ENCODE results near the gene ZHX3.

The ZHX3 gene

GRCh38 chr20:41218466-41218865, 99.1 kb downstream of the ZHX3 start:
- no peak for DNase-seq

DNA sequence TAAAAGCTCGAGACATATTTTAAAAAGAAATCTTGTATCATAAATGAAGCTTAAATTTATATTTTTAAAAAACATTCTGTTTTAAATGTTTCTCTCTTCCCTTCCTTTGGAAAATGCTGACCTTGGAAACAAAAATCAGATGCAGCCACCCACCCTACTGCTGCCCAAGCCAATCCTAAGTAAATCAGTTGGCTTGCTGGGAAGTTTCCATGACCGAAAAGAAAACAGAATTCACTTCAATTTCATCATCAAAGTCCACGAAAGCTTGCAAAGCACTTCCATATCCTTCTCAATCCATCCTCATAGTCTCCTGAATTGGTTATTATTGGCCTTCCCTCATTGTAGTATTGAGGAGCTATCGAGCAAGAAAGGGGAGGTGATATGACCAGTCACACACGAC, 100.1 kb downstream of the ZHX3 start:
- no peak for DNase-seq

- no peak for DNase-seq
Observed at GRCh38 chr20:41214666-41215065, 102.9 kb downstream of the ZHX3 start.

DNA sequence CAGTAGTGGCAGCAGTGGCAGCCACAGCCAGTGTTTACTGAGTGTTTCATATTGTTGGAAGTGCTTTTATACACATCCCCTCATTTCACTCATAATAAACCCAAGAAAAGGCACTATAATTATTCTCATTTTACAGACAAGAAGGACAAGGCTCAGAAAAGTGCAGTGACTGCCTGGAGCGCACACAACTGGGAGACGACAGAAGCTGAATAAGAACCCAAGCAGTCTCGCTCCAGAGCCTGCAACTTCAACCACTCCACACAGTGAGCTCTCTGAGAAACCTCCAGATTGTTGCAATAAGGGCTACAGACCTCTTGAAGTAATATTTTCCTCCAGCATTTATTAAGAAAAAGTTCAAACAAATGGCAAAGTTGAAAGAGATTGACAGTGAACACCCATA, 103.3 kb downstream of the ZHX3 start:
- no peak for DNase-seq

GRCh38 chr20:41213150-41213820, 104.2 kb downstream of the ZHX3 start:
- DNase-seq = no peak

- no peak for DNase-seq
Observed at GRCh38 chr20:41205313-41205712, 112.2 kb downstream of the ZHX3 start.

DNA sequence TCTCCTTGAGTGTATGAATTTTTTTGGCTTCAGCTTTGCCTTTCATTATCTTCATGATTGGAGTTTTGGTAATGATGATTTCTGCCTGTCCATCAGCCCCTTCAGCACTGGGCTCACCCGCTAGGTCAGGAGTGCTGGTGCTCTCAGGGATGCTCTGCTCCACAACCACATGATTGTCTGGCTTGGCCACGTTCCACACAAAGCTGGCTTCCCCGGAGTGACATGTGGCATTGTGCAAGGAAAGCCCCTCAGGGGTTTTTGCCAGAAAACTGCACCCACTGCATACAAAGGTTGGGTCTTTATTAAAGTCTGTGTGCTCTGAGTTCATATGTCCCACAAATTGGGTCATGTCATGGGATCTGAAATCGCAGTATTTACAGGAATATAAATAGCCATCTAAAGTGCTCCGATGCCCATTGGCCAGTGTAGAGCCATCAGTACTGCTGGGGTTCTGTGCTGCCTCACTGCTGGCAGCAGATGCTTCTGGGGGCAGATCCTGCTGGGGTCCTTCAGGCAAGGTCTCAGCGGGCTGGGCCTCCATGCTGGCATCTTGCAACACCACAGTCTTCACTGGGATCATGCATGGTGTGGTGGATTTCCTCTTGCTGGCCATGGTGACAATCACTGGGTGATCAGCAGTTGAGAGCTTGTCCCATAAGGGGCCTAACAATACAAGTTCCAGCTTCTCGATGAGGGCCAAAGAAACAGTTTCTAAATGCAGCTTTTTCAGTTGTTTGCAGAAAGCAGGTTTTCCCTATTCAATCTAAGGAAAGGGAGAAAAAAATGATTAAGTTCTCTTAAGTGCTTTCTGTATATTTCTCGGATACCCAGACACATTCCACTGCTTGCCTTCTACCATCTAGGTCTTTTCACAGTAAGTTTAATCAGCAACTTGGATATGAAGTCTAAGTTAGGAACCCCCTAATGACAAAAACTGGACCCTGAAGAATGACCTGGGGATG, 112.9 kb downstream of the ZHX3 start:
- no peak for DNase-seq

DNA sequence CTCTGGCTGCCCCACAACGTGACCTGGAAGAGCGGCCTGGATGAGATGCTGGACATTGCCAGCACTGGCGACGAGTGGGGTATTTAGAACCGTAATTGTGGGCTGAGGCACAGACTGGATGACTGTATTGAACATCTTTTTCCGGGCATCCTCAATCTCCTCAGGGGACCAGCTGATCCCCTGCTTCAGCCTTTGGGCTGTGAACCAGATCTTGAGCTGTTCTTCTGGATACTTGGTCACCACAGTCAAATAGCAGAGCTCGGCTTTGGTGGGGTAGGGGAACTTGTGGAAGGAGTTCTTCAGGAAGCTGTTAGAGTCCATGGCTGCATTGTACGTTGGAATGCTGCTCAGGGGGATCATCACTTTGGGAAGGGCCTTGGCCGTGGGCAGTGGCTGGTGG, 113.9 kb downstream of the ZHX3 start:
- DNase-seq = no peak

GRCh38 chr20:41202426-41202825, 115.1 kb downstream of the ZHX3 start:
- DNase-seq = no peak

GRCh38 chr20:41201760-41202159, 115.8 kb downstream of the ZHX3 start:
- DNase-seq = no peak

DNA sequence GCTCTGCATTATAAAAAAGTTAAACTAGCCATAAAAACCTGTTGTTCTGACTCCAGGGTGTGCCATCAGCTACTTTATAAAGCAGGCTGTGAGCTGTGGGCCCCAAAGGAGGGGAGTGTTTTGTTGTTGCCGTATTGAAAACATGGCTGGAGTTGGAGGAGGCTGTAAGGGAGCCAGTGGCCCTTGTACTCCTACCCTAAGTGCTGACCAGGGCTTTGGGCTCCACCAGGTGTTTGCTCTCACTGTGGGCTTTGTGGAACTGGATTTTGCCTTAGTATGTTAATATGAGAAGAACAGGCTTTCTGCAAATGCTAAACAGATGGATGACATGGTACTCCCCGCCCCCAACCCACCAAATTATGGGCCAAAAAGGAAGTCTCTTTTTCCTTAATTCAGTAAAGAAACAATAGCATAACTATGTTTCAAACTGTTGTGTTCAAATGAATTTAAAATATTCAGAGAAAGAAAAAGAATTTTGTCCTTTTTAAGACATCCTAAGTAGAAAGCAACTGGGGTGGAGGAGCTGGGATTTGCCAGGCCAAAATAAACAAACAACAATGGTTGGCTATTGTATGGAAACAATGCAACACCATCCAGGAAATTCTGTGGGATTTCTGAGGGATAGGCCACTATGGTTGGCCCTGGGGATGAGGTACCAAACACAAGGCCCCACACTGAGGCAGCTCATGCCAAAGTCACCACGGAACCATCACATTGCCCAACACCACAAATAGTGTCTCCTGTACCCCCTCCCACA, 116.9 kb downstream of the ZHX3 start:
- DNase-seq = no peak

DNA sequence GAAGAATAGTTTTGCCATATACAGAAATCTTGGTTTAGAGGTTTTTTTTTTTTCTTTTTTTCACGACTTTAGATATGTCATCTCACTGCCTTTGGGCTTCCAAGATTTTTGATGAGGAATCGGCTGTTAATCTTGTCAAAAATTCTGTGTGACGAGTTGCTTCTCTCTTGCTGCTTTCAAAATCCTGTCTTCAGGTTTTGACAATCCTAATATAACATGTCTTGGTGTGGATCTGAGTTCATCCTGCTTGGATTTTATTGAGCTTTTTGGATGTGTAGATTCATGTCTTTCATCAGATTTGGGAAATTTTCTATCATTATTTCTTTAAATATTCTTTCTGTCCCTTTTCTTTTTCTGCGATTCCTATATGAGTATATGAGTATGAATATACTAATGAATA, 119.1 kb downstream of the ZHX3 start:
- no peak for DNase-seq

DNA sequence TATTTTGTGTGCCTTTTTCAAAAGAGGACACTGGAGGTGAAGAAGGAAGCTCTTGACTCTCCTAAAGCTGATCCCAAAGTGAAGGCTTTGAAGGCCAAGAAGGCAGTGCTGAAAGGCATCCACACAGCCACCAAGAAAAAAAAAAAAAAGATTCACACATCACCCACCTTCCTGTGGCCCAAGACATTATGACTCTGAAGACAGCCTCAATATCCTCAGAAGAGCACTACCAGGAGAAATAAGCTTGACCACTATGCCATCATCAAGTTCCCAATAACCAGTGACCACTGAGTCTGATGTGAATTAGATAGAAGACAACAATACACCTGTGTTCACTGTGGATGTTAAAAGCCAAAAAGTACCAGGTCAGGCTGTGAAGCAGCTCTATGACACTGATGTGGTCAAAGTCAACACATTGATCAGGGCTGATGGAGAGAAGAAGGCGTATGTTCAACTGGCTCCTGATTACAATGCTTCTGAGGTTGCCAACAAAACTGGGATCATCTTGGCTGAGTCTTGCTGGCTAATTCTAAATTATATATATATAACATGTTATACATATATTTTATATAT, 120.8 kb downstream of the ZHX3 start:
- DNase-seq = no peak

DNA sequence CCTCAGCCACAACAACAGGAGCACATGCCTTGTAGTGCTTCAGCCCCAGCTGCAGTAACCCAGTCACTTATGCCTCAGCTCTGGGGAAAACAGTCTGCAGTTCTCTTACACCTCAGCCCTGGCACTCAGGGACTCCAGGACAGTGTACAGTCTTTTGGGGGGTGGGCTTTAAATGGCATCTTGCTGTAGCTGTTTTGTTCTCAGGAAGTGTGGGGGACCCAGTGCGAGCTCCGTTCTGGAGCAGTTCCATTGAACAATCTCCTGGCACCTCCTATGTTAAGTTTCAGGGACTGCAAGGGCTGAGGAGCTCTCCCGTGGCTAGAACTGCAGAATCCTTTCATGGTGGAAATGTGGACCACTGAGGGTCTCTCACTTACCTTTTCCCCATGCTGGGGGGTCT, 125.0 kb downstream of the ZHX3 start:
- DNase-seq = no peak

DNA sequence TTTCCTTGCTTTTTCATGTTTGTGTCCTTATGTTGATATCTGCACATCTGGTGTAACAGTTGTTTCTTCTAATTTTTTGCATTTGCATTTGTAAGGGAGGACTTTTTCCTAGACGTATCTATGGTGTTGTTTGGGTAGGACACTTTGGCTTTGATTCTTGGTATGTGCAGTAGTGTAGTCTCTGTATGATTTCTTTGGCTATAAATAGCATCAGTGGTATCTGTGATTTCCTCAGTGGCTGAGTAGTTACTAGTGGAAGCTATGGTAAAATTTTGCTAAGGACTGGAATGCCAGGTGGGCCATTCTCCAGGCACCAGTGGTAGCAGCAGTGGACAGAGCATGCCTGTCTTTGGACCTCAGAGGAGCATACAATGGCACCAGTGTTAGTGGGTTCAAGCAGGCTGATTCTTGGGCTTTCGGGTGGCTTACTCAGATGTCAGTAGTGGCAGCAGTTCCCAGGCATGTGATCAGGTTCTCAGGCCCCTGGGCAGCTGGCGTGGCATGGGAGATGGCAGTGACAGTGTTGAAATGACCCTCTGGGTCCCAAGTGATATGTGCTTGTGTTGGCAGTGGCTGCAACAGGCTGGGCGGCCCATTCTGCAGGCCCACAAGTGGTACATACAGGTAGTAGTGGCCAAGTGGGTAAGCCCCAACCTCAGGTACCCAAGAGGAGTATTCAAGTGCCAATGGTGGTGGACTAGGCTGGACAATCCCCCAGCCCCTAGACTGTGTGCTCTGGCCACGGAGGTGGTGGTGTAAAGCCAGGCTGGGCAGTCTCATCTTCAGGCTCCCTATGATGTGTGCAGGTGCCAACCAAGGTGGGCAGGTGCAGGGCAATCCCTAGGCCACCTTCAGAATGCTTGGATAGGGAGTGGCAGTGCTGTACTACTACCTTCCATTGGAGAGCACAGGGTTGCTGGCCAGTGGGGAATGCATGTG, 125.7 kb downstream of the ZHX3 start:
- DNase-seq = no peak

GRCh38 chr20:41187668-41188067, 129.9 kb downstream of the ZHX3 start:
- no peak for DNase-seq

- DNase-seq = no peak
Observed at GRCh38 chr20:41185013-41185757, 132.3 kb downstream of the ZHX3 start.

- DNase-seq = no peak
Observed at GRCh38 chr20:41183831-41184230, 133.7 kb downstream of the ZHX3 start.

DNA sequence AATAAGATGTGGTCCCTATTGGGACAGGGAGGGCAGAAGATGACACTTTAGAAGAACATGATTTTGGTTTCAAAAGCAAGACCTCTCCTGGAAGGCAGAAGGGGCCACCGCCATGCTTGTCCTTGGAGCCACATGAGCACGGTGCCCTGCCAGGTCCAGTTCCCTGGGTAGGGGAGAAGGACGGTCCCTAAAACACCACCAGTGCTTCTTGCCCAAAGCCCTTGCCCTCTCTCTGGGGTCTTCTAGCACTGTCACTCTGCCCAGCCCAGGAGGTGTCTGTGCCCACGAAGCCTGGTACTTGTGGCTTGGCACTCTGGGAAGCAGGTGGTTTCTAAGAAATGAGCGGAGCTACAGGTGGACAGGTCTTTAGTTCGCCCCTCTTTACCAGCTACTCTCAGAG, 134.1 kb downstream of the ZHX3 start:
- DNase-seq = no peak

GRCh38 chr20:41182296-41183212, 135.0 kb downstream of the ZHX3 start:
- DNase-seq = no peak

Data from CD4-positive, alpha-beta T cell treated with Interleukin-10 for 1 hour (primary cell).